T-helper 1 cell treated with Interleukin-12 subunit alpha and Interleukin-12 subunit beta and Interleukin-4 antibody, amounts not matched to agents 30 μg/mL and 1 μg/mL, for 36 hours (primary cell): ENCODE measurements around the gene DEAF1.

ENCODE experiments used
- H3K27ac Mint-ChIP-seq: one replicate; pipeline ENCODE4 v1.8.0; 2021; ENCODE audit warnings: mild to moderate bottlenecking, mixed read lengths
- H3K27me3 Mint-ChIP-seq: one replicate; pipeline ENCODE4 v1.8.0; 2021; ENCODE audit warnings: low read depth, mixed read lengths
- H3K36me3 Mint-ChIP-seq: one replicate; pipeline ENCODE4 v1.8.0; 2021; ENCODE audit warnings: low read depth, mixed read lengths
- H3K4me1 Mint-ChIP-seq: one replicate; pipeline ENCODE4 v1.8.0; 2021; ENCODE audit warnings: low read depth, mixed read lengths
- H3K4me3 Mint-ChIP-seq: one replicate; pipeline ENCODE4 v1.8.0; 2021; ENCODE audit warnings: mild to moderate bottlenecking, moderate library complexity, mixed read lengths
- H3K9me3 Mint-ChIP-seq: one replicate; pipeline ENCODE4 v1.8.0; 2021; ENCODE audit warnings: mixed read lengths

The DEAF1 gene

DNA sequence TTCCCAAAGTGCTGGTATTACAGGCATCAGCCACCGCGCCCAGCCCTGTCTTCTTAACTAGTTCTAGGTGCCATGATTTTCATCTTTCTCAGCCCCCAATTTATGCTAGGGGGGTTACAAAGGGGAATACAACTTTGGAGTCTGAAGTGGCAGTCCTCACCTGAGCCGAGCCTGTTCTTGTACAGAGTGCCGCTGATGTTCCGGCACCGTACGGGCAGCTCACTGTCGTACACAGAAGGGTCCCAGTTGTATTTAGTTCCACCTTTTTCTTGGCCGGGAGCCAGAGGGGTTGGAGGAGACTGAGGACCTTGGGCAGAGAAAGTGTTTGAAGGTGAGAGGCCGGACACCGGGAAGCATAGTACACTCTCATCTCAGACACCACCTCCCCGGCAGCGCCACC lies 7.3 kb downstream of the DEAF1 start:
- Mint-ChIP-seq H3K27me3 (no peaks in the 10 kb centered on the region), H3K9me3 (no peaks in the 10 kb centered on the region), H3K4me1 (peaks cover 25% of the 10 kb centered on the region), H3K36me3 (peaks cover 27% of the 10 kb centered on the region), H3K27ac (no peak overlapping the region), H3K4me3 (no peak overlapping the region)

DNA sequence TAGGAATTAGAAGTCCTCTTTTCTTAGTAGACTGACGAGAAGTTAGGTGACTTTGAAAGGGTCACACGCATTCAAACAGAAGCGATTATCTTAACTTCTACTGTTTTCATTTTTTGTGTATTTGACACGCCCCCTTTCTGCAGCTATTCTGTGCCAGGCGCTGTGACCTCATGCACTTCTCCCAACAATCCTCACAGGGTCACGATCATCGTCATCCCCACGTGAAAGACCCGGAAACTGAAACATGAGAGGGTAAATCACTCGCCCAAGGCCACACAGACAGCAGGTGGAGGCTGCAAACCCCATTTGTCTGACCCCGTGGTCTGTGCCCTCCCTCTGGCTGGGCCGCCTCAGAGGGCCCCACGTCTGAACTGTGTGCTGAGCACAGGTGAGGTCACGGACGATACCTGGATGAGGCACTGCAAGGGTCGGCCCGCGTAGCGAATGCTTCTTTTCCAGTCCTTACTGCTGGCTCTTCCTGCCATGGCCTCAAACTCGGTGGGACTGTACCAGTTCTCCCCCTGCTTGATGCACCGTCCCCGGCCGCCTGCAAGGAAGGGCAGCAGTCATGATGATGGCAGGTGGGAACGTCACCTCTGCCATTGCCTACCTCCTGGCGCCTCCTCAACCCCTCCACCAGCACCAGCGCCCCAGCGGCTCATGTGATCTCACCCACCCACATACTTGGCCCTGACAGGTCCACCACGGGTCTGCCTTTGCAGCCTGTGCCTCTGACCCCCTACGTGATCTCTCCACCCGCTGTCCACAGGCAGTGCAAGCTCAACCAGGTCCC lies 8.4 kb downstream of the DEAF1 start:
- Mint-ChIP-seq H3K27me3 (no peaks in the 10 kb centered on the region), H3K4me1 (peaks cover 16% of the 10 kb centered on the region), H3K27ac (no peak overlapping the region), H3K36me3 (peaks cover 36% of the 10 kb centered on the region), H3K4me3 (no peak overlapping the region), H3K9me3 (no peaks in the 10 kb centered on the region)

DNA sequence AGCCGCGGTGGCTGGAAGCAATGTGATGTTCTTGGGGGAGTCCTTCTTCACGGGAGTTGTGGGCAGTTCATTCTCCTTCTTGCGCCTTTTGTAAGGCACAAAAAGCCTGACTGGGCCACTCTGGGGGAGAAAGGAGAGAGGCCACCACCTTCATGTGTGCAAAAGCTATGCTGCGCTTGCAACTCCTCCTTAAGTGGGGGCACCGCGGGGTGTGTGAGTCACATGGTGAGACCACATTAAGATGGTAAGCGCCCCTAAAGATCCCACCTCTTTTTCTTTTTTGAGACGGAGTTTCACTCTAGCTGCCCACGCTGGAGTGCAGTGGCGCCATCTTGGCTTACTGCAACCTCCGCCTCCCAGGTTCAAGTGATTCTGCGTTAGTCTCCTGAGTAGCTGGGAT lies 14.1 kb downstream of the DEAF1 start:
- no peak overlapping the region for H3K4me3 Mint-ChIP-seq
- H3K36me3 Mint-ChIP-seq: peaks cover 34% of the 10 kb centered on the region
- no peaks in the 10 kb centered on the region for H3K27me3 Mint-ChIP-seq
- no peak overlapping the region for H3K27ac Mint-ChIP-seq
- H3K4me1 Mint-ChIP-seq: peaks cover 2% of the 10 kb centered on the region
- H3K9me3 Mint-ChIP-seq: no peaks in the 10 kb centered on the region

DNA sequence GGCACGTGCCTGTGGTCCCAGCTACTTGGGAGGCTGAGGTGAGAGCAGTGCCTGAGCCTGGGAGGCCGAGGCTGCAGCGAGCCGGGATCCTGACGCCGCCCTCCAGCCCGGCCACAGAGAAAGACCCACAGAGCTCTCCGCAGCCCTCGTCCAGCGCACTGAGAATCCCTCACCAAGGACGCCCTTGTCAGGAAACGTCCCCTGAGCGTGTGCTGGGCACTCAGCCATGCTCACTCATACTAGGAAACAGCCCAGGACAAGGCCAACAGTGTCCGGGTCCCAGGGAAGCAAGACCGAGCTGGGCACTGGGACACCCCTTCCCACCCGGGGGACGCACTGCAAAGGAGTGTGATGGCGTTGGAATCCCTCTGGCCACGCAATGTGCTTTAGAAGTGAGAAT lies 14.5 kb downstream of the DEAF1 start:
- no peaks in the 10 kb centered on the region for H3K9me3 Mint-ChIP-seq
- H3K36me3 Mint-ChIP-seq: peaks cover 34% of the 10 kb centered on the region
- H3K4me3 Mint-ChIP-seq: no peak overlapping the region
- no peaks in the 10 kb centered on the region for H3K27me3 Mint-ChIP-seq
- H3K4me1 Mint-ChIP-seq: peaks cover 2% of the 10 kb centered on the region
- no peak overlapping the region for H3K27ac Mint-ChIP-seq

DNA sequence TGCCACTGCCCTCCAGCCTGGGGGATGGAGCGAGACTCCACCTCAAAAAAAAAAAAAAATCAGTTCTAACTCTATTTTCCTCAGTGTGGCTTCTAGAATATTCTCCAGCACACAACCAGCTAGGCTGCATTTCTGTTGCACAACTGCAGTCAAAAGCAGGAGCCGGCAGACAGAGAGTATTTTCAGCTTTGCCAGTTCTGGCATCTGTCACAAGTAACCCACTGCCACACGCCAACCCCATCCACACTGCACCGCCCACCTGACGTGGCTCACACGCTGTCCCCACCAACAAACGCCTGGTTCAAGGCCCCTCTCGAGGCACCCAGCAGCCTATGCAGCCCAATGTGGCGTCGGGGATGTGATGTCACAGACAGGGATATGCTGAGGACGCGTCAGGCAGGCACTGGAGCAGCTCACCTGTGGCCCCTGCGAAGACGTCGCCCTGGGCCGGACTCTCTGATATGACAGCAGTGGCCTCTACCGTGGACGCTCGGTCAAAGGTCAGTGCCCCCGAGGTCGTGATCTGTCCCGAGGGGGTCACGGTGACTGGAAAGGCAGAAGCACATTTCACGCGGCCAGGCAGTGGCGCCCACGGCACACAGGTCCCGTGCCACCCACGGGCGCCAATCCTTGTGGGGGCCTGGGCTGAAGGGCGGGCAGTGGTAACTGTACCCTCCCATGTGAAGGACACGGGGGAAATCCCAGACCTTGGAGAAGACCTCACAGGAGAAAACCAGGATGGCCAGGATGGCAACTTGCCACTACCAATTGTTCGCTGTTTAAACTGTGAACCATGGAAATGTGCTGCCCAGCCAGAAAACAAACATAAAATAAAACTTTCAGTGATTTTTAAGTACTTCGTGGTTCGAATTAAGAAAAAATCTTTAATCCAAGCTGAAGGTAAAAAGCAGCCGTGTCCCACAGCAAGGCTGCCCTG lies 15.5 kb downstream of the DEAF1 start:
- peaks cover 32% of the 10 kb centered on the region for H3K36me3 Mint-ChIP-seq
- no peaks in the 10 kb centered on the region for H3K27me3 Mint-ChIP-seq
- no peak overlapping the region for H3K27ac Mint-ChIP-seq
- H3K9me3 Mint-ChIP-seq: no peaks in the 10 kb centered on the region
- no peak overlapping the region for H3K4me3 Mint-ChIP-seq
- H3K4me1 Mint-ChIP-seq: peaks cover 2% of the 10 kb centered on the region

DNA sequence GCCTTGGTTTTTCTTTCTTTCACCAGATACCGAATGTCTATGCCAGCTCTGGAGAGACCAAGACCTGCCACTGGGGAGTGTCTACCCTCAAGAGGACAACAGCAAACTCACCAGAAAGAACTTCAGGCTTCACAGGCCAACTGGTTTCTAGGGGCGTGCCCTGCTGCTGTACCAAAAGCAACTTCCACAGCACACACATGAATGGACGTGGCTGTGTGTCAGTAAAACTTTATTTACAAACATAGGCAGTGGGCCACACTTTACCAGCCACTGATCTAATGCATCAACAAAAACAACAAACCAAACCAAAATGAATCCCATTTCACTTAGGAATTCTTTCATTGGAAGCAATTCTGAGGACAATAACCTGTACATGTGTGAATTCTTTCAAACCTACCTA lies 16.7 kb downstream of the DEAF1 start:
- Mint-ChIP-seq H3K36me3 (peaks cover 30% of the 10 kb centered on the region), H3K4me1 (peaks cover 2% of the 10 kb centered on the region), H3K4me3 (no peak overlapping the region), H3K9me3 (no peaks in the 10 kb centered on the region), H3K27me3 (no peaks in the 10 kb centered on the region), H3K27ac (no peak overlapping the region)

DNA sequence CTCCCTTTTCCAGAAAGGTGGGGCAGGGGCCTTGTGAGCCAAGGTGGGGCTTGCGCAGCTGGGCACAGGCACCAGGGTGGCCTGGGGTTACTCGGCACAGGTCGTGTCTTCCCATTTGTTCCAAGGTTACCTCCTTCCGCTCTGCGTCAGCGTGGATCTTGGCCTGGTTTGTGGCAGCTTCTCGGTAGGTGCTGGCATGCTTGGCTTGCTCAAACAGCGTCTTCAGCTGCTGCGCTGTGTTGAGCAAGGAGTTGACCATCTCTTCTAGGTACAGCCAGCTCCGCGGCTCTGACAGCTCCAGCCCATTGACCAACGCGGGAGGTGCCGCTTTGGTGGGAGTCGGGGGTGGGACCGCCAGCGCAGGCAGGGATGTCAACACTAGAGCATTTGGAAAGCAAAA lies 20.6 kb downstream of the DEAF1 start:
- H3K4me1 Mint-ChIP-seq: no peaks in the 10 kb centered on the region
- H3K27me3 Mint-ChIP-seq: no peaks in the 10 kb centered on the region
- H3K27ac Mint-ChIP-seq: no peak overlapping the region
- no peak overlapping the region for H3K4me3 Mint-ChIP-seq
- no peaks in the 10 kb centered on the region for H3K9me3 Mint-ChIP-seq
- peaks cover 20% of the 10 kb centered on the region for H3K36me3 Mint-ChIP-seq

DNA sequence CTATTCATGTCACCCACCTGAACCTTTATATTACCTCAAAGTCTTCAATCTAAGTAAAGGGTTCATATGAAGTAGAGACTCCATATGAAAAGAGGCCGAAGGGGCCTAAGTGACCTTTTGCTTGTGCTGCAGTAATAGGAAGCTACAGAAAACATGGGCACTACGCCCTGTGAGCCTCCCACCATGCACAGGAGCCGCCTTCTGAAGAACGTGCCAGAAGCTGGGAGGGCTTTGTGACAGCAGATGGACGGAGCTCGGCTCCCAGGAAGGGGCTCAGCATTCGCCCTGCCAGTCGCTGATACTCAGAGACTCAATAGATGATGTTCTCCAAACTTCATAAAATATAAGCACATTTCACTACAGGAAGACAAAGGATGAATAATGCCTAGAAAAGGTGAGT lies 21.2 kb downstream of the DEAF1 start:
- Mint-ChIP-seq H3K4me3 (no peak overlapping the region), H3K27me3 (no peaks in the 10 kb centered on the region), H3K36me3 (peaks cover 20% of the 10 kb centered on the region), H3K4me1 (no peaks in the 10 kb centered on the region), H3K27ac (no peak overlapping the region), H3K9me3 (no peaks in the 10 kb centered on the region)

DNA sequence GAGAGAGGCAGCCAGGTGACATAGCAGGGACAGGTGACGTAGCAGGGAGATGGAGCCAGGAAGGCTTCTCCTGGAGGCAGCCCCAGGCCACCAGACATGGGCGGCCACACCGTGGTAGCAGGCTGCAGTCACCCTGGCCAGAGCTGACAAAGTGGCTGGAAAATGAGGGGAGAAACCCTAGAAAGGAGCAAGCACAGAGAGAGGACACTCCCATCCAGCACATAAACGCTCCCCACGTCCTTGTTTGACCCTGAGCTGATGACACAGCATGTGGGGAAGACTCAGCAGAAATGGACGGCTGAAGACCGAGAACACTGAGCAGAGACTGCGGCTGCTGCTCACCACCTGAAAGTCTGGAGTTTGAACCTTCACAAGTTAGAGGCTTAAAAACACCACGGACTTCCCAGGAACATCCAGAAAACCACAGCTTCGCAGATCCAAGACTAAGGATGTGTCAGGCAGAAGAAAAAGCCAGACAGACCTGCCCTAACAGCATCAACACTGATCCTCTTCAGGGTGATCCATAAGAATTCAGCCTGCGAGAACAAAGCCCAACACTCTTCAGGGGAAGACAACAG lies 29.2 kb downstream of the DEAF1 start:
- H3K4me3 Mint-ChIP-seq: no peak overlapping the region
- H3K36me3 Mint-ChIP-seq: peaks cover 9% of the 10 kb centered on the region
- no peaks in the 10 kb centered on the region for H3K9me3 Mint-ChIP-seq
- H3K27me3 Mint-ChIP-seq: no peaks in the 10 kb centered on the region
- peaks cover 1% of the 10 kb centered on the region for H3K4me1 Mint-ChIP-seq
- H3K27ac Mint-ChIP-seq: no peak overlapping the region

DNA sequence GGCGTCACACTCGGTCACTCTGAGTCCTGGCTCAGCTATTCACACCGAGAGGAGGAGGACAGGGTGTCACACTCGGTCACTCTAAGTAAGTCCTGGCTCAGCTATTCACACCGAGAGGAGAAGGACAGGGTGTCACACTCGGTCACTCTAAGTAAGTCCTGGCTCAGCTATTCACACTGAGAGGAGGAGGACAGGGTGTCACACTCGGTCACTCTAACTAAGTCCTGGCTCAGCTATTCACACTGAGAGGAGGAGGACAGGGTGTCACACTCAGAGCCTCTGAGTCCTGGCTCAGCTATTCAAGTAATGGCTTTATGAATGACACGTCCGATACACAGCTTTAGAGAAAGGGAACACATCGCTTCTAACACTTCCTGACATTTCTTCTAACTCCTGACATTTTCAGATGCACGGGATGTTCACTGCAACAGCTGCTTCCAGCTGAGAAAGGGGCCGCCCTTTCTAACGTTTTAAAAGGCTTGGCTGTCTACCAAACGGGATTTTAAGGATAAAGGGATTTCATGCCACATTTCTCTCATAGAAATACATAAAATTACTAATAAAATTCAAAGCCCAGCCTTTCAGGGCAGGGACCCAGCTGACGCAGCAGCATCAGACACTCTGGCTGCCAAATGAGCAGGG lies 29.8 kb downstream of the DEAF1 start:
- no peak overlapping the region for H3K27ac Mint-ChIP-seq
- H3K36me3 Mint-ChIP-seq: peaks cover 9% of the 10 kb centered on the region
- H3K27me3 Mint-ChIP-seq: no peaks in the 10 kb centered on the region
- H3K4me1 Mint-ChIP-seq: peaks cover 1% of the 10 kb centered on the region
- no peak overlapping the region for H3K4me3 Mint-ChIP-seq
- H3K9me3 Mint-ChIP-seq: no peaks in the 10 kb centered on the region

DNA sequence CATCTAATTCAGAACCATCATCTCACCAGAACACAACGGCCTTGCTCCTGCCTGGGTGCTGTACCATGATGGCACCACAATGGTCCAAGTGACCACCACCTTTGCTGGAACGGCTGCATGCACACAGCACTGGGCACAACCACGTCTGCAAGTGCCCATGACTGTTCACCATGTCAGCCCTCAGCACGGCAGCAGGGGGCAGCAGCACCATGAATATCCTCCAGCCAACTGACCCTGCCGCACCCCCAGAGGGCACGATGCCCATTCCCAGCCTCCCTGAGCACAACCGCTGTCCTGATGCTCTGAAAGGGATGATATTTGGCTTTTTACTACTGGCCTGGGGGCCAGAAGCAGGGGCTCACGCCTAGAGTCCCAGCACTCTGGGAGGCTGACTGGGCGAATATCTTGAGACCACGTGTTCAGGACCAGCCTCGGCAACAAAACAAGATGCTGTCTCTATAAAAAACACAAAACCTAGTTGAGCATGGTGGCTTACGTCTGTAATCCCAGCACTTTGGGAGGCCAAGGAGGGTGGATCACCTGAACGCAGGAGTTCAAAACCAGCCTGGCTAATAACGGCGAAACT lies 32.2 kb downstream of the DEAF1 start:
- no peaks in the 10 kb centered on the region for H3K9me3 Mint-ChIP-seq
- H3K4me1 Mint-ChIP-seq: peaks cover 1% of the 10 kb centered on the region
- H3K27me3 Mint-ChIP-seq: no peaks in the 10 kb centered on the region
- peaks cover 5% of the 10 kb centered on the region for H3K36me3 Mint-ChIP-seq
- no peak overlapping the region for H3K27ac Mint-ChIP-seq
- H3K4me3 Mint-ChIP-seq: no peak overlapping the region

DNA sequence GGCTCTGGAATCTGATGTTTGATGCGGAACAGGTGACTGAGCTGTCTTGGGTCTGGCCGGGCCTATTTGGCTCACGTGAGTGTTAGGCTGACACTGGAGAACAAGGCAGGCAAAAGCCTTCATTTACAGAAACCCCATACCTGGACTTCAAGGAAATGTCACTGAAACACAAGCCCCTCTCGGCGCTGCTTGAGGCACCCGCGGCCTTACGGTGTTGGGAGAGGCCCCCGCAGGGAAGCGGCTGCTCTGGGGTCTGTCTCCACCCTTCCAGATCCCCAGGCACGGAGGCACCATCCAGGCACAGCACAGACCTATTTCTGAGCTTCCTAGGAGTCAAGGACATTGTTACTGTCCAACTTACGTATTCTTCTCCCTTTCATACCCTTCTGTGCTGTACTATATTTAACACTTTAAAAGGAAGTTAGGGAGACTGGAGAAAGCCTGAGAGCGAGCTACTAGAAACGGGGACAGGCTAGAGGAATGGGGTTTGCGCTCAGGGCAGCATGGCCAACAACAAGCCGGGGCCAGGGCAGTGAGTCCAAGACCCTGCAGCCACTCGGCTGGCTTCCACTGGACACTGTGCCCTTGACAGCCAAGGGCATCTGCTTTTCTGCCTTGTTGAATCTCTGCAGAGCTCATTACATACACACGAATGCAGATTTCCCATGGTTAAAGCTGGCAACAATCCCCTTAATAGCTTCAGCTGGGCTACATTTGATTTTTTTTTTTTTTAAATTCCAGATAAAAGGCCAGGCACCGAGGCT lies 34.2 kb downstream of the DEAF1 start:
- H3K9me3 Mint-ChIP-seq: no peaks in the 10 kb centered on the region
- H3K27ac Mint-ChIP-seq: no peak overlapping the region
- peaks cover 1% of the 10 kb centered on the region for H3K4me1 Mint-ChIP-seq
- no peaks in the 10 kb centered on the region for H3K27me3 Mint-ChIP-seq
- H3K4me3 Mint-ChIP-seq: no peak overlapping the region
- H3K36me3 Mint-ChIP-seq: peaks cover 2% of the 10 kb centered on the region

DNA sequence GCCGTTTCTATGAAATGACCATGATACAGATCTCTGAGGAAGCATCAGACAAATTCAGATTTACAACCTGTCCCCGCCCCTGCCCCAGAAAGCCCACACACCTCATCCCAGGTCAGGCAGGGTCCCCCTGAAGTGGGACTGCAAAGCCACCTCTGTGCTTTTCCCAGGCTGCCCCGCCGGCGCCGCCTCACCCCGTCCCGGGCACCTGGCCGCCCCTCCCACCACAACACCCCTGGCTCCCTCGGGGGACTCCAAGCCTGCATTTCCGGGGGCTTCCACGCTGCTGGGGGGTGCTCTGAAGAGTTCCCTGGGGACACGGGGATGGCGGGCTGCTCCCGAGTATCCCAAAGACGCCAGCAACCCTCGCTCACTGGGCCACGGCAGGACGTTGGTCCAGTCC lies 34.7 kb downstream of the DEAF1 start:
- peaks cover 2% of the 10 kb centered on the region for H3K36me3 Mint-ChIP-seq
- peaks cover 1% of the 10 kb centered on the region for H3K4me1 Mint-ChIP-seq

More for the DNA sequence above, 34.7 kb downstream of the DEAF1 start:
- Mint-ChIP-seq H3K9me3 (no peaks in the 10 kb centered on the region), H3K27ac (no peak overlapping the region), H3K27me3 (no peaks in the 10 kb centered on the region), H3K4me3 (no peak overlapping the region)
